ENCODE results near the gene RUNX1. TPM values are rescaled to one million over a fixed set of nuclear protein-coding genes. Genes with fewer than 3 reads are reported as not detected.

Gene RUNX1
- total and polyA plus RNA-seq, 2 of the 13 experiments (the other 11 are each of a cell fraction or from before 2014, with no cell fraction given), result 5.4 to 6.4 TPM

GRCh38 chr21:34983680-34984086 is 65.4 kb downstream of the RUNX1 start:
- H3K9ac ChIP-seq (ENCODE audit: insufficient read depth, low read depth, low read length), result no peak overlapping the region
- CTCF ChIA-PET (ENCODE audit: low intra/inter-chr PET ratio, low total read pairs), result no interaction called here
- POLR2A ChIA-PET, result no interaction called here
- intact Hi-C loops (cut with micrococcal nuclease; ENCODE audit: unreplicated experiment) (no loop called here), in situ Hi-C loops (cut with HindIII; ENCODE audit: extremely low pct_ligation_motif_present, low pct_unique_long_range_greater_than_20kb) (loop anchor here (10.0 kb wide), 1 partner anchor 89 kb away; no protein-coding TSS in a partner anchor)
- FAIRE-seq (no peak), ATAC-seq (no peak), DNase-seq (ENCODE audit: low spot score) (no peak)
- no peaks in the 10 kb centered on the region for H3K27me3 ChIP-seq (ENCODE audit: control insufficient read depth in 1 of 2, insufficient read depth in 2 of 2, low read length in 2 of 2)
- TF ChIP-seq ADNP (CRISPR knock-in tag; IDR thresholded peaks at IDR 0.05) (no peak), ZNF143 (CRISPR knock-in tag; IDR thresholded peaks at IDR 0.05) (no peak), MTF1 (CRISPR knock-in tag; IDR thresholded peaks at IDR 0.05) (no peak), KDM6A (CRISPR knock-in tag; IDR thresholded peaks at IDR 0.05; ENCODE audit: low read depth) (no peak), RARG (CRISPR knock-in tag; IDR thresholded peaks at IDR 0.05; ENCODE audit: low read depth) (no peak), GFI1 (CRISPR knock-in tag; IDR thresholded peaks at IDR 0.05; ENCODE audit: borderline replicate concordance) (no peak), ZNF672 (CRISPR knock-in tag; IDR thresholded peaks at IDR 0.05) (no peak), FOXC1 (CRISPR knock-in tag; IDR thresholded peaks at IDR 0.05; ENCODE audit: borderline replicate concordance) (no peak), RXRB (CRISPR knock-in tag; IDR thresholded peaks at IDR 0.05; ENCODE audit: borderline replicate concordance) (no peak), JUND (CRISPR knock-in tag; IDR thresholded peaks at IDR 0.05) (no peak), FIP1L1 (IDR thresholded peaks at IDR 0.05; ENCODE audit: borderline replicate concordance, insufficient read depth, low read depth, low read length) (no peak), KLF13 (CRISPR knock-in tag; IDR thresholded peaks at IDR 0.05) (no peak), ZNF260 (CRISPR knock-in tag; IDR thresholded peaks at IDR 0.05; ENCODE audit: borderline replicate concordance, low read depth) (no peak), ZNF782 (CRISPR knock-in tag; IDR thresholded peaks at IDR 0.05; ENCODE audit: borderline replicate concordance) (no peak), NR2F6 (IDR thresholded peaks at IDR 0.05) (no peak), NR2F6 (CRISPR knock-in tag; IDR thresholded peaks at IDR 0.05) (no peak), ZBTB2 (CRISPR knock-in tag; IDR thresholded peaks at IDR 0.05; ENCODE audit: low read depth) (no peak), ZNF414 (CRISPR knock-in tag; IDR thresholded peaks at IDR 0.05) (no peak), HCFC1 (IDR thresholded peaks at IDR 0.05; ENCODE audit: low read depth, low read length) (no peak), ZNF18 (CRISPR knock-in tag; IDR thresholded peaks at IDR 0.05; ENCODE audit: insufficient replicate concordance) (no peak), ZBTB7A (CRISPR knock-in tag; IDR thresholded peaks at IDR 0.05) (no peak)
- H4K20me1 ChIP-seq (ENCODE audit: insufficient read depth, low read length), result no peaks in the 10 kb centered on the region
- no TSS peak for BruUV-seq (replicated peaks)
- peaks cover 44% of the 10 kb centered on the region for H3K4me1 ChIP-seq (ENCODE audit: insufficient read depth, low read length)
- no peaks in the 10 kb centered on the region for H3K36me3 ChIP-seq (replicated peaks in 1 of 2; ENCODE audit: control insufficient read depth in 1 of 2, insufficient read depth in 2 of 2, low read length in 2 of 2)
- H3K4me3 ChIP-seq (replicated peaks in 1 of 3; ENCODE audit: insufficient read depth in 1 of 3, low read depth in 2 of 3, low read length in 3 of 3), result no peak overlapping the region
- H3K9me3 ChIP-seq (ENCODE audit: low read length), result no peaks in the 10 kb centered on the region
- H3K4me2 ChIP-seq (ENCODE audit: low read depth, low read length), result no peak overlapping the region
- no peaks in the 10 kb centered on the region for H3K79me2 ChIP-seq (ENCODE audit: insufficient read depth, low read length)
- H3K27ac ChIP-seq (ENCODE audit: extremely low read length, insufficient read depth, low read length), result no peak overlapping the region
- H2AFZ ChIP-seq (ENCODE audit: low read length), result no peak overlapping the region

Data from HepG2 (cell line).